IMR-90 (cell line): ENCODE measurements around the gene CUX1. TPM values are rescaled to one million over a fixed set of nuclear protein-coding genes. Genes with fewer than 3 reads are reported as not detected.

Experiments used
- ATAC-seq: fragments of 200-7000 bp; cut with Tn5 transposase; 2 replicates; pipeline ENCODE4 v1.9.1; 2020; ENCODE audit warnings: low read depth, mild to moderate bottlenecking, moderate library complexity
- BruUV-seq: library from RNA; stranded (reverse); fragments of 400-500 nt; replicated peaks from 2 replicates; lab custom pipeline; 2021; lab: Mats Ljungman, UMichigan
- CTCF ChIA-PET: fragments of 300-600 bp; formaldehyde crosslinking; extraction: SDS; loops from one replicate; lab custom pipeline; 2021; ENCODE audit warnings: antibody characterized with exemption; lab: Yijun Ruan, JAX
- POLR2A ChIA-PET: fragments of 300-600 bp; sonication (Branson Sonifier 250); formaldehyde crosslinking; loops from one replicate; lab custom pipeline; 2022; ENCODE audit warnings: antibody characterized with exemption; ENCODE audit not compliant: unreplicated experiment; lab: Charles Lee
- DNase-seq: peaks from one replicate; pipeline ENCODE4 v3.0.0; 2013
- H2AFZ ChIP-seq: replicated peaks from 2 replicates; pipeline ENCODE3; 2013; ENCODE audit warnings: low read length, mild to moderate bottlenecking; ENCODE audit not compliant: poor library complexity
- H2AK5ac ChIP-seq: 2 replicates; pipeline ENCODE4 v1.6.1; 2013; ENCODE audit warnings: low read depth, low read length, inconsistent platforms
- H2AK9ac ChIP-seq: replicated peaks from 2 replicates; pipeline ENCODE3; 2013; ENCODE audit warnings: mild to moderate bottlenecking, low read depth, low read length, moderate library complexity; ENCODE audit not compliant: poor library complexity
- H2BK120ac ChIP-seq: 2 replicates; pipeline ENCODE4 v1.6.1; 2013; ENCODE audit warnings: low read depth, low read length, inconsistent platforms
- H2BK15ac ChIP-seq: 3 replicates; pipeline ENCODE4 v1.6.1; 2013; ENCODE audit warnings: low read depth, low read length, inconsistent platforms
- H2BK20ac ChIP-seq: 2 replicates; pipeline ENCODE4 v1.6.1; 2013; ENCODE audit warnings: low read depth, mild to moderate bottlenecking, inconsistent platforms, low read length, moderate library complexity
- H2BK5ac ChIP-seq: 2 replicates; pipeline ENCODE4 v1.6.1; 2013; ENCODE audit warnings: mild to moderate bottlenecking, low read depth, low read length, inconsistent platforms; ENCODE audit not compliant: poor library complexity, severe bottlenecking
- H3K14ac ChIP-seq: replicated peaks from 2 replicates; pipeline ENCODE4 v1.6.1; 2013; ENCODE audit warnings: low read depth, low read length, inconsistent platforms
- H3K18ac ChIP-seq: 2 replicates; pipeline ENCODE4 v1.6.1; 2013; ENCODE audit warnings: low read depth, low read length, control low read depth
- H3K23ac ChIP-seq: 2 replicates; pipeline ENCODE4 v1.6.1; 2013; ENCODE audit warnings: low read depth, low read length, inconsistent platforms
- H3K27ac ChIP-seq: 2 replicates; pipeline ENCODE4 v1.5.1; 2013; ENCODE audit warnings: mild to moderate bottlenecking, control low read depth, low read length; ENCODE audit not compliant: insufficient read depth
- H3K27me3 ChIP-seq: 2 replicates; pipeline ENCODE4 v1.6.1; 2013; ENCODE audit warnings: low read length; ENCODE audit not compliant: control insufficient read depth, insufficient read depth
- H3K36me3 ChIP-seq: 2 replicates; pipeline ENCODE4 v1.6.1; 2013; ENCODE audit warnings: low read length, mixed read lengths; ENCODE audit not compliant: control insufficient read depth, insufficient read depth
- H3K4ac ChIP-seq: 2 replicates; pipeline ENCODE4 v1.6.1; 2013; ENCODE audit warnings: low read depth, low read length, inconsistent platforms
- H3K4me1 ChIP-seq: 2 replicates; pipeline ENCODE4 v1.6.1; 2013; ENCODE audit warnings: low read length, mixed read lengths; ENCODE audit not compliant: control insufficient read depth, insufficient read depth
- H3K4me2 ChIP-seq: 2 replicates; pipeline ENCODE4 v1.6.1; 2013; ENCODE audit warnings: low read depth, mild to moderate bottlenecking, control low read depth, low read length, moderate library complexity
- H3K4me3 ChIP-seq: 2 replicates; pipeline ENCODE4 v1.5.1; 2013; ENCODE audit warnings: low read depth, mild to moderate bottlenecking, control low read depth, low read length, moderate library complexity; ENCODE audit not compliant: insufficient read depth
- H3K56ac ChIP-seq: 2 replicates; pipeline ENCODE4 v1.6.1; 2013; ENCODE audit warnings: low read length, inconsistent platforms; ENCODE audit not compliant: insufficient read depth; ENCODE audit errors: extremely low read depth
- H3K79me1 ChIP-seq, 2 experiments: 2 replicates each; pipeline ENCODE4 v1.6.1; 2013; ENCODE audit warnings: low read length in 2 of 2, inconsistent platforms in 1 of 2, low read depth in 1 of 2
- H3K9ac ChIP-seq: 2 replicates; pipeline ENCODE4 v1.6.1; 2013; ENCODE audit warnings: low read depth, low read length, control low read depth
- H3K9me1 ChIP-seq: 2 replicates; pipeline ENCODE4 v1.6.1; 2013; ENCODE audit warnings: low read length, inconsistent platforms; ENCODE audit not compliant: insufficient read depth
- H3K9me3 ChIP-seq: 2 replicates; pipeline ENCODE4 v1.6.1; 2013; ENCODE audit warnings: low read length; ENCODE audit not compliant: control insufficient read depth, insufficient read depth
- H4K20me1 ChIP-seq: 2 replicates; pipeline ENCODE4 v1.6.1; 2013; ENCODE audit warnings: low read length, inconsistent platforms; ENCODE audit not compliant: insufficient read depth
- H4K5ac ChIP-seq: 2 replicates; pipeline ENCODE4 v1.6.1; 2013; ENCODE audit warnings: mild to moderate bottlenecking, low read depth, low read length, control low read depth
- H4K8ac ChIP-seq, 2 experiments: 2 replicates each; pipeline ENCODE4 v1.6.1; 2013; ENCODE audit warnings: low read depth in 2 of 2, low read length in 2 of 2, control low read depth in 1 of 2, inconsistent platforms in 1 of 2
- H4K91ac ChIP-seq: 2 replicates; pipeline ENCODE4 v1.6.1; 2013; ENCODE audit warnings: low read depth, low read length, inconsistent platforms; ENCODE audit not compliant: insufficient read depth
- BHLHE40 ChIP-seq: fragments of 150-350 bp; IDR thresholded peaks from 2 replicates; pipeline ENCODE4 v1.6.1; 2016; ENCODE audit warnings: mild to moderate bottlenecking, low read depth, low read length
- CEBPB ChIP-seq: IDR thresholded peaks from 2 replicates; pipeline ENCODE4 v1.6.1; 2012; ENCODE audit warnings: low read depth, low read length, improper control_type of control experiment
- CHD1 ChIP-seq: IDR thresholded peaks from 2 replicates; pipeline ENCODE4 v1.6.1; 2012; ENCODE audit warnings: low read depth, low read length, improper control_type of control experiment
- FOS ChIP-seq: fragments of 150-350 bp; IDR thresholded peaks from 2 replicates; pipeline ENCODE4 v1.6.1; 2016; ENCODE audit warnings: low read depth, low read length
- MAFK ChIP-seq: IDR thresholded peaks from 2 replicates; pipeline ENCODE4 v1.6.1; 2012; ENCODE audit warnings: low read depth, low read length, improper control_type of control experiment
- MAZ ChIP-seq: IDR thresholded peaks from 2 replicates; pipeline ENCODE4 v1.6.1; 2012; ENCODE audit warnings: low read depth, mild to moderate bottlenecking, low read length, improper control_type of control experiment, moderate library complexity, borderline replicate concordance
- MXI1 ChIP-seq: IDR thresholded peaks from 2 replicates; pipeline ENCODE4 v1.6.1; 2012; ENCODE audit warnings: low read depth, mild to moderate bottlenecking, low read length, moderate library complexity, borderline replicate concordance
- NFE2L2 ChIP-seq: fragments of 150-350 bp; IDR thresholded peaks from 2 replicates; pipeline ENCODE4 v1.6.1; 2016; ENCODE audit warnings: low read depth, mild to moderate bottlenecking, low read length
- POLR2A ChIP-seq: IDR thresholded peaks from 2 replicates; pipeline ENCODE4 v1.6.1; 2012; ENCODE audit warnings: mild to moderate bottlenecking, low read depth, low read length
- RAD21 ChIP-seq: IDR thresholded peaks from 2 replicates; pipeline ENCODE4 v1.6.1; 2012; ENCODE audit warnings: low read length, improper control_type of control experiment
- RCOR1 ChIP-seq: IDR thresholded peaks from 2 replicates; pipeline ENCODE4 v1.6.1; 2012; ENCODE audit warnings: mild to moderate bottlenecking, low read length, improper control_type of control experiment; ENCODE audit not compliant: insufficient replicate concordance
- RFX5 ChIP-seq: IDR thresholded peaks from 2 replicates; pipeline ENCODE4 v1.8.0; 2012; ENCODE audit warnings: low read depth, mild to moderate bottlenecking, low read length, moderate library complexity
- SMC3 ChIP-seq: fragments of 150-350 bp; IDR thresholded peaks from 2 replicates; pipeline ENCODE4 v1.6.1; 2016; ENCODE audit warnings: low read depth, mild to moderate bottlenecking, antibody characterized with exemption, low read length, moderate library complexity
- USF2 ChIP-seq: fragments of 150-350 bp; IDR thresholded peaks from 2 replicates; pipeline ENCODE4 v1.6.1; 2017; ENCODE audit warnings: mild to moderate bottlenecking, antibody characterized with exemption, low read length, low read depth
- WGBS, 2 experiments: methylation state at CpG; one replicate each; pipeline versions ENCODE4 v1.1.5 to v1.1.7; 2013; ENCODE audit warnings: missing lambda C conversion rate in 2 of 2; ENCODE audit not compliant: insufficient read length in 1 of 2; ENCODE audit errors: extremely low coverage in 2 of 2; 5-methylcytosine and 5-hydroxymethylcytosine counted together
- dilution Hi-C: fragments of 300-500 bp; cut with HindIII; formaldehyde crosslinking; loops from one replicate; pipeline ENCODE4 v1.14.3; 2018; ENCODE audit warnings: low sequenced_read_pairs; ENCODE audit not compliant: unreplicated experiment
- in situ Hi-C: fragments of 300-500 bp; cut with MboI; formaldehyde crosslinking; loops from 3 replicates; pipeline ENCODE4 v1.14.3; 2019; ENCODE audit warnings: low sequenced_read_pairs, inconsistent platforms, mixed read lengths
- intact Hi-C: fragments of 100-400 bp; cut with micrococcal nuclease; formaldehyde crosslinking; loops from 2 replicates; pipeline ENCODE4 v1.10.0; 2022
- polyA plus RNA-seq, 3 experiments: library from polyadenylated mRNA; depleted of rRNA; stranded (reverse); fragments of >200 nt; gene quantifications; 2 replicates each; pipeline ENCODE4 v1.2.3, GENCODE V29; 2012; ENCODE audit warnings: low replicate concordance in 1 of 3
- total RNA-seq: library from RNA; depleted of rRNA; stranded (reverse); fragments of >200 nt; gene quantifications from 2 replicates; pipeline ENCODE4 v1.2.3, GENCODE V29; 2012

The CUX1 gene
- total and polyA plus RNA-seq, 2 of the 4 experiments (the other 2 are of a cell fraction): 19.7 to 46.4 TPM

- DNase-seq (no peak), ATAC-seq (no peak)
- POLR2A ChIA-PET: no interaction called here
- peaks cover 10% of the 10 kb centered on the region for H3K4me1 ChIP-seq
- H2AK9ac ChIP-seq: no peak overlapping the region
- H3K4me3 ChIP-seq: no peak overlapping the region
- no peak for TF ChIP-seq MXI1
- TF ChIP-seq MAZ: no peak
- TF ChIP-seq BHLHE40: no peak
- TF ChIP-seq SMC3: no peak
- no peak for TF ChIP-seq RCOR1
- TF ChIP-seq USF2: no peak
- TF ChIP-seq FOS: no peak
- no peak for TF ChIP-seq RFX5
- no peak for TF ChIP-seq CEBPB
- TF ChIP-seq RAD21: no peak
- no peak for TF ChIP-seq NFE2L2
- no peak for TF ChIP-seq MAFK
- TF ChIP-seq POLR2A: no peak
- no peak for TF ChIP-seq CHD1
- H3K18ac ChIP-seq: no peak overlapping the region
- H3K9me3 ChIP-seq: no peaks in the 10 kb centered on the region
- H2AFZ ChIP-seq: no peak overlapping the region
- CTCF ChIA-PET: no interaction called here
- dilution Hi-C loops (no loop called here), in situ Hi-C loops (no loop called here), intact Hi-C loops (no loop called here)
- peaks cover 48 to 84% of the 10 kb centered on the region in 2 experiments for H3K79me1 ChIP-seq
- no peak overlapping the region for H3K23ac ChIP-seq
- no peak overlapping the region for H3K4me2 ChIP-seq
- no peak overlapping the region for H4K91ac ChIP-seq
- no peak overlapping the region for H3K56ac ChIP-seq
- H3K9me1 ChIP-seq: peaks cover 11% of the 10 kb centered on the region; the same call in 1 of the 2 replicates
- BruUV-seq: no TSS peak
- H2BK15ac ChIP-seq: no peak overlapping the region
- H2BK120ac ChIP-seq: no peak overlapping the region
- no peak overlapping the region for H3K27ac ChIP-seq
- H3K27me3 ChIP-seq: no peaks in the 10 kb centered on the region
- no peak overlapping the region for H3K9ac ChIP-seq
- H2BK5ac ChIP-seq: no peak overlapping the region
- H4K20me1 ChIP-seq: peaks cover 66% of the 10 kb centered on the region
- no peak overlapping the region for H2BK20ac ChIP-seq
- H3K36me3 ChIP-seq: no peaks in the 10 kb centered on the region
- WGBS, 2 experiments: 100% methylated on average over 3 of the region's 8 CpGs; no CpG with 5 or more reads in 1 of the 2 experiments
- H4K5ac ChIP-seq: no peak overlapping the region
- no peak overlapping the region for H4K8ac ChIP-seq
- no peak overlapping the region for H3K4ac ChIP-seq
- no peak overlapping the region for H2AK5ac ChIP-seq
- no peak overlapping the region for H3K14ac ChIP-seq
Observed at GRCh38 chr7:101861218-101861775, 43.9 kb downstream of the CUX1 start.
